ENCODE data around the gene EEF1A1.

- TF ChIP-seq POLR2AphosphoS5 (IDR thresholded peaks at IDR 0.05; ENCODE audit: low read depth, low read length) = no peak
- TF ChIP-seq TAF1 (IDR thresholded peaks at IDR 0.05; ENCODE audit: borderline replicate concordance, insufficient read depth, low read length) = no peak
- no peak for TF ChIP-seq REST (IDR thresholded peaks at IDR 0.05; ENCODE audit: insufficient read depth in 1 of 2, low read depth in 2 of 2, low read length in 2 of 2)
- TF ChIP-seq SIN3A (IDR thresholded peaks at IDR 0.05; ENCODE audit: borderline replicate concordance, insufficient read depth, low read length) = no peak
Observed at GRCh38 chr6:73556836-73557235, 36.0 kb upstream of the EEF1A1 start.

Measured in PFSK-1 (cell line).